HG03469 (cell line): Measurements from ENCODE around the gene FCRLA.

Experiments used
- ATAC-seq: cut with Tn5 transposase; IDR thresholded peaks from one replicate; pipeline ENCODE4 v1.9.1; 2021; ENCODE audit warnings: mild to moderate bottlenecking, moderate library complexity, moderate number of reproducible peaks; ENCODE audit not compliant: unreplicated experiment

Gene FCRLA

GRCh38 chr1:161731241-161731640 is 24.2 kb downstream of the FCRLA start:
- ATAC-seq = no peak

- ATAC-seq = no peak
Measured at GRCh38 chr1:161731981-161732718, 25.1 kb downstream of the FCRLA start.

DNA sequence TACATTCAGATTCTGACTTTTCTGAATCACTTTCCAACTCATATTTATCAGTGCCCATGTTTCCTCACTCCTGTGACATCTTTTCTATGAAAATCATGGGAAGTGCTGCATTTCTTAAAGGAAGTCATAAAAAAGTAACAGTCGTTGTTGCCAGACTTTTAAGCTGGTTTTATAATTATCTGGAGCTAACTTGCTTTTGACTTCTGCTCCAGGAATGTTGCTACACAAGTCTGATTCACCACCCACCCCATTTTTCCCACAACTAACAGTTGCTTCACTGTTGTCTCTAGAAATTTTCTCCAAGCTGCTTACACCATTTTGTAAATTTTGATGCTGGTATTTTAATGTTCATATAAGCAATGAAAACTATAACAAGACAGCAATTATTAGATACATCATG is 26.5 kb downstream of the FCRLA start:
- ATAC-seq = no peak

DNA sequence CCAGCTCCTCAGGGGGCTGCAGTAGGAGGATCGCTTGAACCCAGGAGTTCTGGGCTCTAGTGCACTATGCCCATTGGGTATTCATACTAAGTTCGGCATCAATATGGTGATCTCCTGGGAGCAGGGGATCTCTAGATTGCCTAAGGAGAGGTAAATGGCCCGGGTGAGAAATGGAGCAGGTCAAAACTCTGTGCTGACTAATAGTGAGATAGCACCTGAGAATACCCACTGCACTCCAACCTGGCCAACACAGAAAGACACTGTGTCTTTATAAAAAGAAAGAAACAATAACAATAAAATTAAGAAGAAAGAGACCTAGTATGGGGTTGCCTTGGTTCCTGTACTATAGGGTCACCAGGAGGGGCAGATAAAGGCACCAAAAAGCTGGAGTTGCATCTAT is 28.8 kb downstream of the FCRLA start:
- ATAC-seq = no peak

GRCh38 chr1:161736335-161736969 is 29.4 kb downstream of the FCRLA start:
- no peak for ATAC-seq

- no peak for ATAC-seq
Measured at GRCh38 chr1:161737625-161738024, 30.6 kb downstream of the FCRLA start.

- peak; percentile 39 for ATAC-seq
Measured at GRCh38 chr1:161738627-161739287, 31.7 kb downstream of the FCRLA start.

DNA sequence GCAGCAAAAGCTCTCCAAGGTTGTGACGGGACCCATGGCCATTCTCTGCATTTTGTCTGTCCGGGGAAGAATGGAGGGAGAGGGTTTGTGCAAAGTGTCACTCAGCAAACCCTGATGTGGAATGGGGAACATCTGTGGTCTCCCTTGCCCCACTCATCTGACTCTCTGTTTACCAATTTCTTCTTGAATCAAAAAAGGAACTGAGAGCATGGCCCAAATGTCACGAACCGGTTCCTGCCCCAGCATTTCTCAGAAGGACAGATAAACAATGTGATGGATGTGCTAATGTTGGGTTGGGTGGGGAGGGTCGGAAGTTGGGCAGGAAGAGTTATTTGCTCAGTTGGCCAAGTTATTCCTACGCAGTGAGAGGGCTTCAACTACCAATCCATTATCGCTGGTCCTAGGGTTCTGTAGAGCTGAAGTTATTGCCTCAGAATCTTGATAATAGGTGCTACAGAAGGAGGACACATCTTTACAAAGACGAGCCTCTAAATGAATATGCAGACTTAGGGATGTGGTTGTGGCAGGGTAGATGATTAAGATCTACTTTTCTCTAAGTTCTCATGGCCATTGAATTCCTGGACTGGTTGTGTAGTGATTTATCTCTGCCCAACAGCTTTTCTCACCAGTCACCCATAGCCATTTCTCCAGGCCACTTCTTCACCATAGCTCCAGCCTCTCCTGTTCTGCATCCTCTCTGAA is 33.0 kb downstream of the FCRLA start:
- no peak for ATAC-seq

- no peak for ATAC-seq
Measured at GRCh38 chr1:161740921-161741320, 33.9 kb downstream of the FCRLA start.

- no peak for ATAC-seq
Measured at GRCh38 chr1:161743231-161743630, 36.2 kb downstream of the FCRLA start.

DNA sequence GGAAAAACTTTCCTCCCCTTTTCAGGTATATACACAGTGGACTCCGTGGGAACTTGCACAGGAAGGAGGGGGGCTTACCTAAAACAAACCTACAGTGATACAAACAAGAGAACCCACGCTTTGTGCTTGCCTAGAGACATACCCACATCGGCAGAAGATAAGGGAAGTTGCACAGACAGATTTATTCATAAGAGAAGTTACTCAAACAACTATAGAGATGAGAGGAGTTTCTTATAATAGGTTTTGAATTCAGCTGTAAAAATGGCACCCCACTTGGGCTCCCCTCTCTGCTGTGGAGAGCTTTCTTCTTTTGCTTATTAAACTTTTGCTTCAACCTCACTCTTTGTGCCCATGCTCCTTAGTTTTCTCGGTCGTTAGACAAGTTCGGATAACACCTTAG is 40.8 kb downstream of the FCRLA start:
- no peak for ATAC-seq

DNA sequence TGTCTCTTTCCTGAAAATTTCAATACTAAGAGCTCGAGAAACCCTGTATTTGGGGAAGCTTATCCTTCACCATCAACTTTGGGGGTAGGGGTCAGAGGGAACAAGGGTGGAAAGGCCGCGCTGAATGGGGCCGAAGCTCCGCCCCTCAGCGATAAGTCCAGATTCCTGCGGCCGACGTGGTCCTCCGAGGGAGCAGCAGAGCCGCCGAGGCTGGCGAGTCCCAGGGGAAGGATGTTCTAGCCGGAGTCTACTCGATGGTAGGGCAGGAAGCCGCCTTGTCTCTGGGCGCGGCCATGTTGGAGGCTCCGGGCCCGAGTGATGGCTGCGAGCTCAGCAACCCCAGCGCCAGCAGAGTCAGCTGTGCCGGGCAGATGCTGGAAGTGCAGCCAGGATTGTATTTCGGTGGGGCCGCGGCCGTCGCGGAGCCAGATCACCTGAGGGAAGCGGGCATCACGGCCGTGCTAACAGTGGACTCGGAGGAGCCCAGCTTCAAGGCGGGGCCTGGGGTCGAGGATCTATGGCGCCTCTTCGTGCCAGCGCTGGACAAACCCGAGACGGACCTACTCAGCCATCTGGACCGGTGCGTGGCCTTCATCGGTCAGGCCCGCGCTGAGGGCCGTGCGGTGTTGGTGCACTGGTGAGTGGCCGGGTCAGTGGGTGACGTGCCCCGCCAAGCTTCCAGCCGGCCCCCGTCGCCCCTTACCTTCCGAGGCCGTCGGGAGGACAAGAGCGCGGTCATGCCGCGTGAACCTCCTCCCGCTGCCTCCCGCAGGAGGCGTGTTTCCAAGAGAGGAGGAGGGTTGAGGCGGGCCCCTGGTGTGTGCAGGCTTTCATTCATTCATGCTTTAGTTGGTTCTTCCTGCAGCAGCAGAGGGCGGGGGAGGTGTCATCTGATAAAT is 42.7 kb downstream of the FCRLA start, which contains the start of gene DUSP12:
Gene DUSP12 (plus strand): TSS at position 278 of the 899 bp plus-strand sequence. CDS start 16 bp downstream, at position 294.
- ATAC-seq = peak; percentile 84

GRCh38 chr1:161763522-161764098 is 56.6 kb downstream of the FCRLA start:
- no peak for ATAC-seq
